ENCODE data around the gene SLC27A5. TPM values are rescaled to one million over a fixed set of nuclear protein-coding genes. Genes with fewer than 3 reads are reported as not detected.

The SLC27A5 gene
- total and polyA plus RNA-seq, 2 of the 4 experiments (the other 2 are of a cell fraction): 7.7 to 11.2 TPM

DNA sequence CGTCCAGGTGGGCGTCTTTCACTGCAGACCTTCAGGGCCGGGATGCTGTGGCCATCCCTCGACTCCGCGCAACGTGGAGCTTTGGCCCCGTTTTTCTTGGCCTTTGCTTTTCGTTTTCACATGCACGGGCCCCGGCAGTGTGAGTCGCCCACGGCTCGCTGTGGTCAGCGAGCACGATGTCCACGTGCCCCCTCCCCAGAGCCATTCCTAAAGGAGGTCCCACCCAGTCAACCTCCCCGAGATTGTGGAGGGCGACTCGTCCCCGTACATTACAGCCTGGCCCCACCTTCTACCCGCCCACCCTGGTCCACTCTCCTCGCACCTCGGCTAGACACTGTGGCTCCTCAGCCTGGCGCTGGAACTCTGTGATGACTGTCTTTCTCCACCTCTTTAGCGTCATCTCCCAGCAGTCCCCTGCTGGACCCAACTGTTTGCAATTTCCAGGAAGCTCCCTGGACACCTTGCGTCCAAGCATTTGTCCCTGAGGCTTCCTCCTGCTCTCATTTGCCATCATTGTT, 35.2 kb downstream of the SLC27A5 start:
- H2AFZ ChIP-seq (replicated peaks; ENCODE audit: low read length, poor library complexity): peak overlapping the region; percentile 99
- H3K4me3 ChIP-seq (ENCODE audit: insufficient read depth, low read depth, low read length): peak overlapping the region; percentile 57
- no peak overlapping the region; the same call in 1 of the 2 replicates for H2BK120ac ChIP-seq (ENCODE audit: low read depth, low read length)
- ChIA-PET CTCF (no interaction called here), POLR2A (ENCODE audit: unreplicated experiment) (no interaction called here)
- H3K9ac ChIP-seq (ENCODE audit: low read depth, low read length): peak overlapping the region; percentile 87
- peak overlapping the region; percentile 68 for H3K56ac ChIP-seq (ENCODE audit: extremely low read depth, insufficient read depth, low read length)
- H3K18ac ChIP-seq (ENCODE audit: low read depth, low read length): peak overlapping the region; percentile 28; the same call in 1 of the 2 replicates
- H3K4me1 ChIP-seq (ENCODE audit: control insufficient read depth, insufficient read depth, low read length): peaks cover 19% of the 10 kb centered on the region
- H3K27me3 ChIP-seq (ENCODE audit: control insufficient read depth, insufficient read depth, low read length): no peaks in the 10 kb centered on the region
- peak overlapping the region; percentile 60 for H3K14ac ChIP-seq (replicated peaks; ENCODE audit: low read depth, low read length)
- H2BK5ac ChIP-seq (ENCODE audit: low read depth, low read length, poor library complexity, severe bottlenecking): peak overlapping the region; percentile 57
- H3K9me1 ChIP-seq (ENCODE audit: insufficient read depth, low read length): peaks cover 35% of the 10 kb centered on the region
- peaks cover 6 to 42% of the 10 kb centered on the region in 2 experiments; a peak in 3 of 4 replicates for H3K79me1 ChIP-seq (ENCODE audit: low read depth in 1 of 2, low read length in 2 of 2)
- no peak for DNase-seq
- peak overlapping the region; percentile 91 for H4K91ac ChIP-seq (ENCODE audit: insufficient read depth, low read depth, low read length)
- H2BK20ac ChIP-seq (ENCODE audit: low read depth, low read length): no peak overlapping the region
- TF ChIP-seq BHLHE40 (IDR thresholded peaks at IDR 0.05; ENCODE audit: low read depth, low read length) (no peak; the same call in 1 of the 2 replicates), RCOR1 (IDR thresholded peaks at IDR 0.05; ENCODE audit: insufficient replicate concordance, low read length) (no peak)
- TF ChIP-seq, protein P1, sequence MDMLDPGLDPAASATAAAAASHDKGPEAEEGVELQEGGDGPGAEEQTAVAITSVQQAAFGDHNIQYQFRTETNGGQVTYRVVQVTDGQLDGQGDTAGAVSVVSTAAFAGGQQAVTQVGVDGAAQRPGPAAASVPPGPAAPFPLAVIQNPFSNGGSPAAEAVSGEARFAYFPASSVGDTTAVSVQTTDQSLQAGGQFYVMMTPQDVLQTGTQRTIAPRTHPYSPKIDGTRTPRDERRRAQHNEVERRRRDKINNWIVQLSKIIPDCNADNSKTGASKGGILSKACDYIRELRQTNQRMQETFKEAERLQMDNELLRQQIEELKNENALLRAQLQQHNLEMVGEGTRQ (IDR thresholded peaks at IDR 0.05; ENCODE audit: low read depth, low read length): peak; percentile 40; the same call in 1 of the 2 replicates
- 0 out of 3 replicates have a peak overlapping the region, but pooled peaks have one; percentile 67 for H2BK15ac ChIP-seq (ENCODE audit: low read depth, low read length)
- dilution Hi-C loops (cut with HindIII; ENCODE audit: low sequenced_read_pairs, unreplicated experiment) (no loop called here), in situ Hi-C loops (cut with MboI; ENCODE audit: low sequenced_read_pairs) (no loop called here), intact Hi-C loops (cut with micrococcal nuclease) (no loop called here)
- peak overlapping the region; percentile 87 for H3K4me2 ChIP-seq (ENCODE audit: low read depth, low read length)
- peaks cover 17% of the 10 kb centered on the region; the same call in 1 of the 2 replicates for H4K20me1 ChIP-seq (ENCODE audit: insufficient read depth, low read length)
- H3K27ac ChIP-seq (ENCODE audit: insufficient read depth, low read length): peak overlapping the region; percentile 88
- no TSS peak for BruUV-seq (replicated peaks)
- peak overlapping the region; percentile 92 for H2AK9ac ChIP-seq (replicated peaks; ENCODE audit: low read depth, low read length, poor library complexity)
- peak overlapping the region; percentile 95 to 97 for H4K8ac ChIP-seq (ENCODE audit: low read depth in 2 of 2, low read length in 2 of 2)
- peak overlapping the region; percentile 85 for H3K23ac ChIP-seq (ENCODE audit: low read depth, low read length)
- peaks cover 26% of the 10 kb centered on the region for H3K36me3 ChIP-seq (ENCODE audit: control insufficient read depth, insufficient read depth, low read length)
- no peaks in the 10 kb centered on the region for H3K9me3 ChIP-seq (ENCODE audit: control insufficient read depth, insufficient read depth, low read length)
- ATAC-seq (ENCODE audit: low read depth): no peak
- H3K4ac ChIP-seq (ENCODE audit: low read depth, low read length): peak overlapping the region; percentile 90
- peak overlapping the region; percentile 85 for H4K5ac ChIP-seq (ENCODE audit: low read depth, low read length)
- 0% methylated on average over 3 of the region's 27 CpGs; no CpG with 5 or more reads in 1 of the 2 experiments for WGBS, 2 experiments (ENCODE audit: extremely low coverage in 2 of 2, insufficient read length in 1 of 2)
- H2AK5ac ChIP-seq (ENCODE audit: low read depth, low read length): peak overlapping the region; percentile 80
